Activated naive CD4-positive, alpha-beta T cell treated with anti-CD3 and anti-CD28 coated beads, Interleukin-2, amount 50 U/mL, for 24 hours (primary cell): ENCODE data around the gene SLC25A53.
"Not testable (repeated sequence)": the region's sequence is repeated elsewhere in the genome, so short reads cannot be mapped to it uniquely, and the experiment has no call there.

ENCODE experiments used
- H3K27ac Mint-ChIP-seq: one replicate; pipeline ENCODE4 v1.8.0; 2021; ENCODE audit warnings: mild to moderate bottlenecking, mixed read lengths
- H3K27me3 Mint-ChIP-seq: one replicate; pipeline ENCODE4 v1.8.0; 2021; ENCODE audit warnings: mixed read lengths
- H3K36me3 Mint-ChIP-seq: one replicate; pipeline ENCODE4 v1.8.0; 2021; ENCODE audit warnings: mixed read lengths
- H3K4me1 Mint-ChIP-seq: one replicate; pipeline ENCODE4 v1.8.0; 2021; ENCODE audit warnings: mixed read lengths
- H3K4me3 Mint-ChIP-seq: one replicate; pipeline ENCODE4 v1.8.0; 2021; ENCODE audit warnings: mild to moderate bottlenecking, mixed read lengths
- H3K9me3 Mint-ChIP-seq: one replicate; pipeline ENCODE4 v1.8.0; 2021; ENCODE audit warnings: mixed read lengths

Gene SLC25A53

GRCh38 chrX:104105330-104106262 lies 51.2 kb downstream of the SLC25A53 start:
- no peaks in the 10 kb centered on the region for H3K36me3 Mint-ChIP-seq
- no peak overlapping the region for H3K27ac Mint-ChIP-seq
- H3K4me1 Mint-ChIP-seq: peaks cover 16% of the 10 kb centered on the region
- no peak overlapping the region for H3K4me3 Mint-ChIP-seq
- no peaks in the 10 kb centered on the region for H3K9me3 Mint-ChIP-seq
- H3K27me3 Mint-ChIP-seq: no peaks in the 10 kb centered on the region

DNA sequence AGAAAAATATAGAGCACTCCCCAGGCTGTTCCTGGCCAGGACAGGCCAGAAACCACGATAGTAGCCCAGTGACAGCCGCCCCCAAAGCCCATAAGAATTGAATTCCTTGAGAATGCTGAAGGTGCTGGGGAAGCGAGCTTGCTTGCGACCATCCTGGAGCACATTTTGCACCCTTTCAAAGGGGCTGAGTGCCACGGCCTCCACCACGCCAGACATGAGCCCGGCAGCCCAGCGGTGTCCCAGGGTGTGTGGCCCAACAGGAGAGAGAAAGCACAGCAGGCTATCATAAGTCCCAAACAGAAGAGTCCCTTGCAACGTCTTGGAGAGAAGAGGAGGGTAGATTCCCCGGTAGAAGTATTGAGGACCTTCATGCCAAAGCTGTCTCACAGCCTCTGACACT lies 52.1 kb downstream of the SLC25A53 start:
- Mint-ChIP-seq H3K4me3 (no peak overlapping the region), H3K27me3 (no peaks in the 10 kb centered on the region), H3K27ac (no peak overlapping the region), H3K9me3 (no peaks in the 10 kb centered on the region), H3K4me1 (peaks cover 8% of the 10 kb centered on the region), H3K36me3 (no peaks in the 10 kb centered on the region)

- no peak overlapping the region for H3K4me3 Mint-ChIP-seq
These were observed 57.9 kb downstream of the SLC25A53 start for GRCh38 chrX:104098919-104099318.

GRCh38 chrX:104098151-104098808 lies 58.5 kb downstream of the SLC25A53 start:
- Mint-ChIP-seq H3K4me3 (no peak overlapping the region), H3K4me1 (no peaks in the 10 kb centered on the region), H3K27me3 (no peaks in the 10 kb centered on the region), H3K36me3 (no peaks in the 10 kb centered on the region), H3K27ac (no peak overlapping the region), H3K9me3 (no peaks in the 10 kb centered on the region)

More at GRCh38 chrX:104098919-104099318, 57.9 kb downstream of the SLC25A53 start:
- Mint-ChIP-seq H3K27me3 (no peaks in the 10 kb centered on the region), H3K27ac (no peak overlapping the region), H3K36me3 (no peaks in the 10 kb centered on the region), H3K9me3 (no peaks in the 10 kb centered on the region), H3K4me1 (no peaks in the 10 kb centered on the region)

DNA sequence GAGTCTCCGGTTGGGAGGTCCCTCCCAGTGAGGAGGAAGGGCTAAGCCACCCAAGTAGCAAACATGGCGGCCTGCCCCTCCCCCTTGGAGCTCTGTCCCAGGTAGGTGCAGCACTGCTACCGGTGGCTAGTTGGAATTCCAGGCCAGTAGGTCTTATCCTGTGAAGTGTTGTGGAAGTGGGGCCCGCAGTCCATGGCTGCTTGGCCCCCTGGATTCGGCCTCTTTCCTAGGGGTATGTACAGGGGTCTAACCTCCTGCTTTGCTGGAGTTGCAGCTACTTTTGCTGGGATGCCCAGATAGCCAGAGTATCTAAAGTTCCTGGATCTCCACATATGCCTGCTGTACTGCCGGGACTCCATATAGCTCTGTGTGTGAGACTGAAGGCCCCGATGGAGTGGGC lies 70.9 kb downstream of the SLC25A53 start:
- Mint-ChIP-seq H3K27me3 (peaks cover 2% of the 10 kb centered on the region), H3K27ac (no peak overlapping the region), H3K4me3 (no peak overlapping the region), H3K9me3 (no peaks in the 10 kb centered on the region), H3K36me3 (no peaks in the 10 kb centered on the region), H3K4me1 (no peaks in the 10 kb centered on the region)

GRCh38 chrX:104085477-104085876 lies 71.3 kb downstream of the SLC25A53 start:
- Mint-ChIP-seq H3K27ac (no peak overlapping the region), H3K27me3 (peaks cover 2% of the 10 kb centered on the region), H3K36me3 (no peaks in the 10 kb centered on the region), H3K9me3 (no peaks in the 10 kb centered on the region), H3K4me1 (no peaks in the 10 kb centered on the region), H3K4me3 (no peak overlapping the region)

GRCh38 chrX:104084534-104085277 lies 72.1 kb downstream of the SLC25A53 start:
- Mint-ChIP-seq H3K4me3 (no peak overlapping the region), H3K36me3 (no peaks in the 10 kb centered on the region), H3K27ac (no peak overlapping the region), H3K27me3 (peaks cover 2% of the 10 kb centered on the region), H3K4me1 (no peaks in the 10 kb centered on the region), H3K9me3 (no peaks in the 10 kb centered on the region)

GRCh38 chrX:104084063-104084462 lies 72.7 kb downstream of the SLC25A53 start:
- H3K9me3 Mint-ChIP-seq: no peaks in the 10 kb centered on the region
- no peaks in the 10 kb centered on the region for H3K4me1 Mint-ChIP-seq
- H3K27ac Mint-ChIP-seq: no peak overlapping the region
- no peak overlapping the region for H3K4me3 Mint-ChIP-seq
- peaks cover 2% of the 10 kb centered on the region for H3K27me3 Mint-ChIP-seq
- H3K36me3 Mint-ChIP-seq: no peaks in the 10 kb centered on the region

DNA sequence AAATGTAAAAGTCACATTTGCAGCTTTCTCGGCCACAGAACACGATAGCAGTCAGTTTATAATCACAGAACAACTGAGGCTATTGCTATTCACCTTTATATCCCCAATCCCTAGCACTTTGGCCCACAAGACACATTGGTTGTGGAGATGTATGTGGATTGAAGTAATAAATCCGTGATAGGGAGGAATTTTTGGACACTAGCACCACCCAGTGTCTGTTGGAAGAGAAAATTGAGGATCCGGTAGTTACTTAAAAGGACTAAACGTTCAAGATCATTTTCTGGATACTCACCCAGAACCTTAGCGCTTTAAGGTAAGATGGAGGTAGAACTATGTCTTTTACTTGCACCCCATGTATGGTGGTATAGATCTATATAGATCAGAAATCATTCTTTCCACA lies 79.0 kb downstream of the SLC25A53 start:
- H3K4me1 Mint-ChIP-seq, H3K4me3 Mint-ChIP-seq, H3K36me3 Mint-ChIP-seq, H3K27me3 Mint-ChIP-seq, H3K27ac Mint-ChIP-seq, H3K9me3 Mint-ChIP-seq: not testable (repeated sequence)

DNA sequence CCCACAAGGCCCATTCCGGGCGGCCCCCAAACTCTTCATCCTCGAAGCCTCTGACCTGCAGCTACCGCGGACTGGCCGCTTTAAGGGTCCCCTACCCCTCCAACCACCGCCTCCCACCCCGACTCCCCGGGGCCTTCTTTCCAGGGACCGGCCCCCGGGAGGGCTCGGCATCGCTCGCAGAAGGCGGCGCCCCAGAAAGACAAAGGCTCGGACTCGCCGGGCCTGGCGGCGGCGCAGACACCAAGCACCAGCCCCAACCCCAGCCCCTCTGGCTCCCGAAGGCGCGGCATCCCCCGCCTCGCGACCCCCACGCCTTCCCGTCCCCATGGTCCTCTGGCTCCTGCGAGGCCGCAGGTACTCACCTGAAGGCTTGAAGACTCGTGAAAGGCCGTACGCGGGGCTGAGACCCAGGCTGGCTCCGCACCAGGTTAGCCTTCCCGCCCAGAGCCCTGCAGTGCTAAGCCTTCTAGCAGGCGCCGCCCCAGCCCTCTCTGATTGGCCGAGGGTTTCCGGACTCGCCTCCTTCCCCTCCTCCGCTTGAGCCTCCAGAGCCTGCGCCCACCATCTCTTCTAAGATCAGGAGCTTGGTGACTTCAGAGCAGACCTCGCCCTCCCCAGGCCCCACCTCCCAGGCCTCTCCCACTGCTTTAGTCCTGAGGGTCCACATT lies 80.9 kb downstream of the SLC25A53 start, which contains the start of gene TMSB15C:
TSS of gene TMSB15C (minus strand) at position 459 of the 668 bp plus-strand sequence.
- H3K36me3 Mint-ChIP-seq, H3K9me3 Mint-ChIP-seq, H3K27me3 Mint-ChIP-seq, H3K27ac Mint-ChIP-seq, H3K4me1 Mint-ChIP-seq, H3K4me3 Mint-ChIP-seq: not testable (repeated sequence)

DNA sequence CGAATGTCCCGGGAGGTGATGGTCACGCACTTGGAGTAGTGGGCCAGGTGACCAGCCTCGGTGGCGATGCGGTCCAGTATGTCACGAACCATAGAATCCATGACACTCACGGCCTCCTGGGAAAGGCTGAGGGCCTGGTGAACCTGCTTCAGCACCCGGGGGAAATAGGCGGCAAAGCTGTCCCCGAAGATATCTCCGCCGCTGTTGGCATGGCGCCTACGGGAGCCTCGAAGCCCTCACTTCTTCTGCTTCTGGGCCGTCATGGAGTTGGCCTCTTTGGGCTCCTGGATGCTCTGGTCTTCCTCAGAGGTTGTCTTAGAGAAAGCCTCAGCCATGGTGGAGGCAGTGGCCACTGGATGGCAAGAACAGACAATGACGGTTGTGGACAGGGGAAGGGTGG lies 94.2 kb downstream of the SLC25A53 start:
- not testable (repeated sequence) for H3K4me3 Mint-ChIP-seq, H3K27ac Mint-ChIP-seq, H3K4me1 Mint-ChIP-seq, H3K27me3 Mint-ChIP-seq, H3K9me3 Mint-ChIP-seq, H3K36me3 Mint-ChIP-seq

DNA sequence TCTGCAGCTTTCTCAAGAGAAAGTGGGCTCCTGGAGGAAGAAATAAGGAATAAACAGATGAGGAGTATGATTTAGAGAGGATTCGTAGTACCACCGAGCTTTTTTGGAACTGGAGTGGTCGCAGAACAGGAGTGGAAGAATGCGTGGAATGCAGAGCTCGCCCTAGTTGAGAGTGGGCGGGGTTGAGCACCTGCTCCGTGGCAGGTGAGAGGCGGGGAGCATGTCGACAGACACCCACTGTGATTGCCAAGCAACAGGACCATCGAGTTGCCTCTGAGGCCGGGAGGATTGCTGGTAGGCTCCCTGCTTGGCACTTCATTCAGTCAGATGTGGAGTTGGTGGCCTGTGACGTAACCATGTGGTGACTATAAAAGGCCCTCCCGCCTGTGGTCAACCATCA lies 101.9 kb downstream of the SLC25A53 start:
- H3K4me1 Mint-ChIP-seq, H3K27me3 Mint-ChIP-seq, H3K36me3 Mint-ChIP-seq, H3K4me3 Mint-ChIP-seq, H3K9me3 Mint-ChIP-seq, H3K27ac Mint-ChIP-seq: not testable (repeated sequence)
